HT1080 (cell line): ENCODE data around the gene ERG. TPM values are rescaled to one million over a fixed set of nuclear protein-coding genes. Genes with fewer than 3 reads are reported as not detected.

ENCODE experiments used
- DNase-seq: peaks from one replicate; pipeline ENCODE4 v3.0.0-alpha.2; 2015; ENCODE audit warnings: low read depth
- total RNA-seq: library from RNA; depleted of rRNA; stranded (reverse); fragments of >200 nt; shearing (Covaris generic); gene quantifications from 2 replicates; pipeline ENCODE4 v1.2.3, GENCODE V29; 2014

The ERG gene
- total RNA-seq, 1 experiment from 2014 or later = not detected

- no peak for DNase-seq
Measured at GRCh38 chr21:38392661-38393060, 105.6 kb downstream of the ERG start.

- no peak for DNase-seq
Measured at GRCh38 chr21:38389896-38390295, 108.4 kb downstream of the ERG start.

GRCh38 chr21:38389354-38389676 lies 109.0 kb downstream of the ERG start:
- DNase-seq = no peak

- no peak for DNase-seq
Measured at GRCh38 chr21:38388647-38389353, 109.5 kb downstream of the ERG start.

- DNase-seq = no peak
Measured at GRCh38 chr21:38388203-38388602, 110.1 kb downstream of the ERG start.

GRCh38 chr21:38386967-38387366 lies 111.3 kb downstream of the ERG start:
- peak; percentile 17 for DNase-seq

GRCh38 chr21:38385427-38386175 lies 112.7 kb downstream of the ERG start:
- DNase-seq = no peak

- DNase-seq = no peak
Measured at GRCh38 chr21:38384675-38385426, 113.4 kb downstream of the ERG start.

GRCh38 chr21:38384238-38384560 lies 114.1 kb downstream of the ERG start:
- no peak for DNase-seq

GRCh38 chr21:38383411-38384237 lies 114.7 kb downstream of the ERG start:
- no peak for DNase-seq

GRCh38 chr21:38380481-38381137 lies 117.7 kb downstream of the ERG start:
- no peak for DNase-seq

- no peak for DNase-seq
Measured at GRCh38 chr21:38379147-38379546, 119.1 kb downstream of the ERG start.

- no peak for DNase-seq
Measured at GRCh38 chr21:38377165-38378088, 120.8 kb downstream of the ERG start.

GRCh38 chr21:38376693-38377092 lies 121.6 kb downstream of the ERG start:
- DNase-seq = no peak

GRCh38 chr21:38376235-38376634 lies 122.0 kb downstream of the ERG start:
- no peak for DNase-seq

GRCh38 chr21:38367646-38368045 lies 130.6 kb downstream of the ERG start:
- no peak for DNase-seq

GRCh38 chr21:38365521-38365920 lies 132.8 kb downstream of the ERG start:
- no peak for DNase-seq

GRCh38 chr21:38363693-38364092 lies 134.6 kb downstream of the ERG start:
- no peak for DNase-seq

- no peak for DNase-seq
Measured at GRCh38 chr21:38361324-38361723, 137.0 kb downstream of the ERG start.

- no peak for DNase-seq
Measured at GRCh38 chr21:38359835-38360234, 138.4 kb downstream of the ERG start.
